Measurements from ENCODE around the gene PFKL.

The PFKL gene

GRCh38 chr21:44298301-44298700, 1.6 kb upstream of the PFKL start:
- no peak for TF ChIP-seq CTCF (conservative IDR thresholded peaks at IDR 0.05)
- no peak overlapping the region for H3K27ac ChIP-seq

GRCh38 chr21:44299085-44299457, 782 bp upstream of the PFKL start:
- no peak for TF ChIP-seq CTCF (conservative IDR thresholded peaks at IDR 0.05)
- H3K27ac ChIP-seq: peak overlapping the region; percentile 97

GRCh38 chr21:44300262-44300959, 558 bp downstream of the PFKL start:
- H3K27ac ChIP-seq: peak overlapping the region; percentile 97
- TF ChIP-seq CTCF (conservative IDR thresholded peaks at IDR 0.05): 0 out of 2 replicates have a peak, but pooled peaks have one; percentile 15

- H3K27ac ChIP-seq: peak overlapping the region; percentile 97
- TF ChIP-seq CTCF (conservative IDR thresholded peaks at IDR 0.05): no peak
Observed at GRCh38 chr21:44301141-44301540, 1.3 kb downstream of the PFKL start.

- no peak for TF ChIP-seq CTCF (conservative IDR thresholded peaks at IDR 0.05)
- H3K27ac ChIP-seq: peak overlapping the region; percentile 97
Observed at GRCh38 chr21:44301961-44302406, 2.1 kb downstream of the PFKL start.

- H3K27ac ChIP-seq: peak overlapping the region; percentile 97
- TF ChIP-seq CTCF (conservative IDR thresholded peaks at IDR 0.05): peak; percentile 65
Observed at GRCh38 chr21:44302573-44303401, 2.9 kb downstream of the PFKL start.

- TF ChIP-seq CTCF (conservative IDR thresholded peaks at IDR 0.05): no peak
- H3K27ac ChIP-seq: peak overlapping the region; percentile 97
Observed at GRCh38 chr21:44303490-44303981, 3.7 kb downstream of the PFKL start.

Data from VCaP (cell line).